Calu3 (cell line): ENCODE measurements around the gene OR1F1. TPM values are rescaled to one million over a fixed set of nuclear protein-coding genes. Genes with fewer than 3 reads are reported as not detected.
"Not testable (repeated sequence)": the region's sequence is repeated elsewhere in the genome, so short reads cannot be mapped to it uniquely, and the experiment has no call there.

Experiments used
- BruUV-seq: library from RNA; stranded (reverse); fragments of 400-500 nt; replicated peaks from 2 replicates; lab custom pipeline; 2021; lab: Mats Ljungman, UMichigan
- CTCF ChIA-PET: fragments of 300-600 bp; sonication (Branson Sonifier 250); formaldehyde crosslinking; loops from one replicate; lab custom pipeline; 2022; ENCODE audit warnings: antibody characterized with exemption; lab: Charles Lee
- DNase-seq: peaks from one replicate; pipeline ENCODE4 v3.0.0; 2022
- H3K27ac Mint-ChIP-seq: one replicate; pipeline ENCODE4 v1.8.0; 2022; ENCODE audit warnings: mixed read lengths; ENCODE audit not compliant: unreplicated experiment
- H3K27me3 Mint-ChIP-seq: one replicate; pipeline ENCODE4 v1.8.0; 2022; ENCODE audit warnings: mixed read lengths; ENCODE audit not compliant: unreplicated experiment
- H3K36me3 Mint-ChIP-seq: one replicate; pipeline ENCODE4 v1.8.0; 2022; ENCODE audit warnings: mild to moderate bottlenecking, moderate library complexity, mixed read lengths; ENCODE audit not compliant: insufficient read depth, unreplicated experiment
- H3K4me1 Mint-ChIP-seq: one replicate; pipeline ENCODE4 v1.8.0; 2022; ENCODE audit warnings: mild to moderate bottlenecking, low read depth, mixed read lengths; ENCODE audit not compliant: unreplicated experiment
- H3K4me3 Mint-ChIP-seq: one replicate; pipeline ENCODE4 v1.8.0; 2022; ENCODE audit warnings: mild to moderate bottlenecking, low read depth, moderate library complexity, mixed read lengths; ENCODE audit not compliant: unreplicated experiment
- H3K9me3 Mint-ChIP-seq: one replicate; pipeline ENCODE4 v1.8.0; 2022; ENCODE audit warnings: low read depth, mixed read lengths; ENCODE audit not compliant: unreplicated experiment
- intact Hi-C: fragments of 100-400 bp; cut with micrococcal nuclease; formaldehyde crosslinking; loops from one replicate; pipeline ENCODE4 v1.10.0; 2022; ENCODE audit not compliant: unreplicated experiment
- total RNA-seq: library from RNA; stranded (reverse); gene quantifications from 2 replicates; pipeline ENCODE4 v1.2.3, GENCODE V29; 2022
- TF ChIP-seq, protein P1 (sequence below): fragments of 200-600 bp; IDR thresholded peaks from one replicate; pipeline ENCODE4 v1.8.0; 2022; ENCODE audit warnings: antibody characterized with exemption; ENCODE audit not compliant: unreplicated experiment

Gene OR1F1
- total RNA-seq, 1 experiment from 2014 or later, result 0.40 TPM

- CTCF ChIA-PET, result interaction anchor here (0.7 to 2.0 kb wide), 6 partner anchors 13 to 130 kb away, joined by 3 to 6 read pairs (median 4); no protein-coding TSS in a partner anchor
- TF ChIP-seq, protein P1, sequence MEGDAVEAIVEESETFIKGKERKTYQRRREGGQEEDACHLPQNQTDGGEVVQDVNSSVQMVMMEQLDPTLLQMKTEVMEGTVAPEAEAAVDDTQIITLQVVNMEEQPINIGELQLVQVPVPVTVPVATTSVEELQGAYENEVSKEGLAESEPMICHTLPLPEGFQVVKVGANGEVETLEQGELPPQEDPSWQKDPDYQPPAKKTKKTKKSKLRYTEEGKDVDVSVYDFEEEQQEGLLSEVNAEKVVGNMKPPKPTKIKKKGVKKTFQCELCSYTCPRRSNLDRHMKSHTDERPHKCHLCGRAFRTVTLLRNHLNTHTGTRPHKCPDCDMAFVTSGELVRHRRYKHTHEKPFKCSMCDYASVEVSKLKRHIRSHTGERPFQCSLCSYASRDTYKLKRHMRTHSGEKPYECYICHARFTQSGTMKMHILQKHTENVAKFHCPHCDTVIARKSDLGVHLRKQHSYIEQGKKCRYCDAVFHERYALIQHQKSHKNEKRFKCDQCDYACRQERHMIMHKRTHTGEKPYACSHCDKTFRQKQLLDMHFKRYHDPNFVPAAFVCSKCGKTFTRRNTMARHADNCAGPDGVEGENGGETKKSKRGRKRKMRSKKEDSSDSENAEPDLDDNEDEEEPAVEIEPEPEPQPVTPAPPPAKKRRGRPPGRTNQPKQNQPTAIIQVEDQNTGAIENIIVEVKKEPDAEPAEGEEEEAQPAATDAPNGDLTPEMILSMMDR, result no peak
- H3K4me1 Mint-ChIP-seq, result peaks cover 23% of the 10 kb centered on the region
- no peaks in the 10 kb centered on the region for H3K9me3 Mint-ChIP-seq
- H3K36me3 Mint-ChIP-seq, result peaks cover 44% of the 10 kb centered on the region
- H3K4me3 Mint-ChIP-seq, result peak overlapping the region; percentile 49
- H3K27me3 Mint-ChIP-seq, result no peaks in the 10 kb centered on the region
- BruUV-seq, result no TSS peak
- H3K27ac Mint-ChIP-seq, result no peak overlapping the region
- DNase-seq, result no peak
- intact Hi-C loops, result no loop called here
These were observed 26.6 kb upstream of the OR1F1 start for GRCh38 chr16:3161235-3162018.

DNA sequence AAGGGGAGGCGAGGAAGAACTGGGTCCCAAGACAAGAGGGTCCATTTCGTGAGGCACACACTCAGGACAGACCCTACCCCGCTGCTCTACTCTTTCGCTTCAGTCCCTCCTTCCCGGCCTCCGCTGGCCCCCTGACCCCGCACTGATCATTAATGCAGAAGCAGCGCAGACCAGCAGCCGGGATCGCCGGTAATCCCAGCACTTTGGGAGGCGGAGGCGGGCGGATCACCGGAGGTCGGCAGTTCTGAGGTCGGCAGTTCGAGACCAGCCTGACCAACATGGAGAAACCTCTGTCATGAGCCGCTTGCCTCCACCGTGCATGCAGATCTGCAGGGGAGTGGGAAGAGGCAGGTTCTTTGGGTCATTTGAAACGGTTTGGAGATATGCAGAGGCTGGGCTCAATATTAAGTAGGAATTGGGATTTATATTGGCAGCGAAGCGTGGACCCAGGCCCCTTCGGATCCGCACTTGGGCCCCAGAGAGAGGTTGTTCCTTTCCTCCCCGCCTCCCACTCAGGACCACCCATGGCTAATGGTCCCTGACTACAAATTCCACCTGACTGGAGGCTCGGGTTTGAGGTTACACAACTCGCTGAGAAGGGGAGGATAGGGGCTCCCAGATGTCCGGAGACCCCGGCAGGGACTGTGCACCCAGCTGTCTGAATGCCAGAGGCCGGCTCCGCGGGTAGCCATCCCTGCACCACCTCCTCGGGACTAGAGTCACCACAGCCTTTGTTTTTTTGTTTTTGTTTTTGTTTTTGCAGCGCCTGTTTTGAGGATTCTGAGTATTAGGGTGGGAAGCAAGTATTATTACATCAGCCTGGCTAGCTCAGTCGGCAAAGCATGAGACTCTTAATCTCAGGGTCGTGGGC, 23.6 kb upstream of the OR1F1 start:
- Mint-ChIP-seq H3K4me3 (no peak overlapping the region), H3K9me3 (no peaks in the 10 kb centered on the region), H3K27me3 (peaks cover 16% of the 10 kb centered on the region), H3K27ac (peak overlapping the region; percentile 13), H3K36me3 (peaks cover 15% of the 10 kb centered on the region), H3K4me1 (peaks cover 10% of the 10 kb centered on the region)
- CTCF ChIA-PET, result no interaction called here
- intact Hi-C loops, result no loop called here
- no TSS peak for BruUV-seq
- no peak for DNase-seq
- TF ChIP-seq, protein P1, result no peak

GRCh38 chr16:3165111-3165822, 22.7 kb upstream of the OR1F1 start:
- Mint-ChIP-seq H3K27me3 (peaks cover 26% of the 10 kb centered on the region), H3K4me3 (peak overlapping the region; percentile 5), H3K36me3 (peaks cover 7% of the 10 kb centered on the region), H3K9me3 (no peaks in the 10 kb centered on the region), H3K4me1 (peaks cover 10% of the 10 kb centered on the region), H3K27ac (no peak overlapping the region)
- BruUV-seq, result no TSS peak
- DNase-seq, result no peak
- intact Hi-C loops, result no loop called here
- CTCF ChIA-PET, result interaction anchor here (1.0 to 1.1 kb wide), 5 partner anchors 13 to 133 kb away, joined by 4 to 12 read pairs (median 6); no protein-coding TSS in a partner anchor
- TF ChIP-seq, protein P1, result no peak

DNA sequence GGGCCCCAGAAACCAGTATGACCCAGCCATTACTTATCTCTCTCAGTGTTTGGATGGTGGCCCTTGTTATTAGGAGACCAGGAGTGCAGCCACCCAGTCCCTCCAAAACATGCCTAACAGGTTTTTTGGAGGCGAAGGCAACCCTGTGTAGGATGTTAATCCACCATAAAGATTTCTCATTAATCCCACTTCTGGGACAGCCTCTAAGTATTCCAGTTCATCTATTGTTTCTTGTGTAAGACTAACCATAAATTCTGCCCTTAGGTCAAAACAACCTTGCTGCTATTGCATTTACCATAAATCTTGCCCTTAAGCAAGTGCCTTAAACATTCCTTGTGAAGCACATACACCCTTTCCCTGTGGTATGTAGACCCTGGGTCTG, 21.5 kb upstream of the OR1F1 start:
- TF ChIP-seq, protein P1, result no peak
- no peaks in the 10 kb centered on the region for H3K9me3 Mint-ChIP-seq
- H3K4me3 Mint-ChIP-seq, result no peak overlapping the region
- intact Hi-C loops, result no loop called here
- H3K4me1 Mint-ChIP-seq, result peaks cover 17% of the 10 kb centered on the region
- CTCF ChIA-PET, result interaction anchor here (0.6 to 1.1 kb wide), 6 partner anchors 14 to 135 kb away, joined by 3 to 12 read pairs (median 6); no protein-coding TSS in a partner anchor
- DNase-seq, result no peak
- peaks cover 9% of the 10 kb centered on the region for H3K36me3 Mint-ChIP-seq
- H3K27ac Mint-ChIP-seq, result no peak overlapping the region
- BruUV-seq, result no TSS peak
- peaks cover 38% of the 10 kb centered on the region for H3K27me3 Mint-ChIP-seq

DNA sequence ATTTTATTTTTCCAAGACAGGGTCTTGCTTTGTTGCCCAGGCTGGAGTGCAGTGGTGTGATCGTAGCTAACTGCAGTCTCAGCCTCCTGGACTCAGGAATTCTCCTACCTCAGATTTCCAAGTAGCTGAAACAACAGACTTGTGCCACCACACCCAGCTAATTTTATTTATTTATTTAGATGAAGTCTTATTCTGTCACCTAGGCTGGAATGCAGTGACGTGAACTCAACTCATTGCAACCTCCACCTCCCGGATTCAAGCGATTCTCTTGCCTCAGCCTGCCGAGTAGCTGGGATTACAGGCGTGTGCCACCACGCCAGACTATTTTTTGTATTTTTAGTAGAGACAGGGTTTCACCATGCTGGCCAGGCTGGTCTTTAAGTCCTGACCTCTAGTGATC, 19.3 kb upstream of the OR1F1 start:
- peaks cover 30% of the 10 kb centered on the region for H3K4me1 Mint-ChIP-seq
- H3K4me3 Mint-ChIP-seq, DNase-seq, BruUV-seq, intact Hi-C loops, H3K27ac Mint-ChIP-seq, H3K9me3 Mint-ChIP-seq: not testable (repeated sequence)
- H3K36me3 Mint-ChIP-seq, result peaks cover 19% of the 10 kb centered on the region
- CTCF ChIA-PET, result interaction anchor here (0.6 to 1.4 kb wide), 3 partner anchors 10 to 39 kb away, joined by 3 to 5 read pairs (median 4); no protein-coding TSS in a partner anchor
- peaks cover 47% of the 10 kb centered on the region for H3K27me3 Mint-ChIP-seq
